GM21367 (cell line): ENCODE measurements around the gene PEBP1.

Source experiments
- ATAC-seq: cut with Tn5 transposase; IDR thresholded peaks from one replicate; pipeline ENCODE4 v1.9.1; 2021; ENCODE audit not compliant: unreplicated experiment

PEBP1 gene

GRCh38 chr12:118190266-118190665 lies 54.3 kb downstream of the PEBP1 start:
- no peak for ATAC-seq

DNA sequence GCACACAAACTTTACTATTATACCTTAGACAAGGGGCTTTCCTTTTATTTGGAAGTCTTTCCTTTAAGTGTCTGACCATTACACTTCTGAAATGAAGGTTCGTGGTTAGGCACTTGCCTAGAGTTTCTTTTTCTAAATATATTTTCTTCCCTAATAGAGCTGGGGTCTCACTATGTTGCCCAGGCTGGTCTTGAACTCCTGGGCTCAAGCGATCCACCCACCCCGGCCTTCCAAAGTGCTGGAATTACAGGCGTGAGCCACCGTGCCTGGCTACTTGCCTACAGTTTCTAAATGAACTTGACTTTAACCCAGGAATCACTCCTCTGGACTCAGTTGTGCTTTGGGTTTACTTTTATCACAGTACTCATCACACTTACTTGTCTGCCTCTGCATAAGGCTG lies 57.6 kb downstream of the PEBP1 start:
- ATAC-seq, result no peak

GRCh38 chr12:118193958-118194357 lies 58.0 kb downstream of the PEBP1 start:
- ATAC-seq, result no peak
